HG02642 (cell line): ENCODE data around the gene SSBP1.
"Not testable (repeated sequence)": the region's sequence is repeated elsewhere in the genome, so short reads cannot be mapped to it uniquely, and the experiment has no call there.

Experiments
- ATAC-seq: cut with Tn5 transposase; IDR thresholded peaks from one replicate; pipeline ENCODE4 v1.9.1; 2021; ENCODE audit warnings: mild to moderate bottlenecking; ENCODE audit not compliant: unreplicated experiment, poor library complexity

The SSBP1 gene

GRCh38 chr7:141708351-141708750 lies 29.8 kb upstream of the SSBP1 start, which contains the start of gene WEE2:
Gene WEE2 (plus strand): TSS chr7:141708353. CDS start chr7:141708759, 406 bp downstream.
- no peak for ATAC-seq

- ATAC-seq, result no peak
Observed at GRCh38 chr7:141709318-141709717, 28.8 kb upstream of the SSBP1 start.

- no peak for ATAC-seq
Observed at GRCh38 chr7:141709749-141710148, 28.4 kb upstream of the SSBP1 start.

- no peak for ATAC-seq
Observed at GRCh38 chr7:141710301-141710700, 27.9 kb upstream of the SSBP1 start.

GRCh38 chr7:141712603-141713255 lies 25.4 kb upstream of the SSBP1 start:
- no peak for ATAC-seq

DNA sequence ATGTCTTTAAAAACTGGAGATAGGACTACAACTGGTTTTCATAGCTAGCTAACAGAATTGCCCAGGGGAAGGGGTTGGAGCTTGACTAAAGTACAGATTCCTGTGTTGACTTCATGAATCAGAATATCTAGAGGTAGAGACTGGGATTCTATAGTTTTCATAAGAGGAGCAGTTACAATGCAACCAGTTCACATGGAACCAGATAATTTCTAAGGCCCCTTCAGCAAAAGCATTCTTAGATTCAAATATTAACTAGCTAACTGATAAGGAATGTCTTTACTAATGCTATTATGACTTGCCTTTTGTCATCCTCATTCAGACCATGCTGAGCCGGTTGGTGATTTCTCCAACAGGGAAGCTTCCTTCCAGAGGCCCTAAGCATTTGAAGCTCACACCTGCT lies 24.3 kb upstream of the SSBP1 start:
- ATAC-seq, result no peak

GRCh38 chr7:141714571-141714970 lies 23.6 kb upstream of the SSBP1 start:
- ATAC-seq, result no peak

DNA sequence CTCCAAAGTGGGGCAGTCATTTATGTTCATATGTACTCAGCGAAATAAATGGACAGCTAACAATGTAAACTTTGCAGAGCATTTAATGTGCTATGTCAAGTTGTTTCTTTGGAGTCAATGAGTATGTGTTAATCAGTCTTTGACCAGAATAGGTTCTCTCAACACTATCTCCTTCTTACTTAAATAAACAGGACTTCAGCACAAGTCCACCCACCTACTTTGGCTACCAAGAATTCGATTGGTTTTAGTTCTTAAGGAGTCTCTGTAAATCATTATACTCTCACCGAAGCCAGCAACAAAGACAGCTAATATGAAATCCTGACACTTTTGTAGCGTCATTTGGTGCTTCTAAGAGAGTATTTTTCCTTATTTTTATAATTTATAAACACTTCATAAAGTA lies 23.1 kb upstream of the SSBP1 start:
- ATAC-seq, result no peak

DNA sequence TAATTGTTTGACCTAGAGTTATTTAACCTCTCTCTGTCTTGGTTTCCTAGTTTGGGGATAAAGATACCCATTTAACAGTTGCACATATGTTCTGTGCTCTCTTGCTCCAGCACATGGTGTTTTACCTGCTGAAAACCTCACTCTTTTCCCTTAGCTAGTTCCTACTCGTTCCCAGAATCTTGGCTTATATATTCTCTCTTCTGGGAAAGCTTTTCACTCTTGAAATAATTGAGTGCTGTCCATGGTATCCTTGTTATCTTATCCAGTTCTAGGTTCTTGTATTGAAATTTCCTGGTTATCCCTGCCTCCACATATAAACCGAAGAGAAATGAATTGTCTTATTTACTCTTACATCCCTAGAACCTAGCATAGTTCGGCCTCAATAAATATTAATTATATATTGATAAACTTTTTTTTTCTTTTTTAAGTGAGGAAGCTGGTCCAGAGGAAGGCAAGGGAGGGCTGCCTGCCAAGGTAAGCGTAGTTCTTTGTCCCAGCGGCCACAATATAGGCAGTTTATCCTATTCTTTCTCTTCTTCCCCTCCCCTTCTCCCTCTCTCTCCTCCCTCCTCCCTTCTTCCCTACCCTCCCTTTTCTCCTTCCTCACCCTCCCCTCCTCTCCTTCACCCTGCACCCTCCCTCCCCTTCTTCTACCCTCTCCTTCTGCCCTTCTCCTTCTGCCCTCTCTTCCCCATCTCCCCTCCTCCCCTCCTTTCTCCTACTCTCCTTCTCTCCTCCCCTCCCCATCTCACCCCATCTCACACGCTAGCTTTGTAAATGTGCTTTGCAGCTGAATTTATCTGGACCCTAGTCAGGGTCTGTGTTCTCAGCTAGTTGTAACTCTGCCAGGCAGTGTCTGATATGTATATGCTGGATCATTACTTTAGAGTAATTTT lies 22.1 kb upstream of the SSBP1 start:
- ATAC-seq, result no peak

DNA sequence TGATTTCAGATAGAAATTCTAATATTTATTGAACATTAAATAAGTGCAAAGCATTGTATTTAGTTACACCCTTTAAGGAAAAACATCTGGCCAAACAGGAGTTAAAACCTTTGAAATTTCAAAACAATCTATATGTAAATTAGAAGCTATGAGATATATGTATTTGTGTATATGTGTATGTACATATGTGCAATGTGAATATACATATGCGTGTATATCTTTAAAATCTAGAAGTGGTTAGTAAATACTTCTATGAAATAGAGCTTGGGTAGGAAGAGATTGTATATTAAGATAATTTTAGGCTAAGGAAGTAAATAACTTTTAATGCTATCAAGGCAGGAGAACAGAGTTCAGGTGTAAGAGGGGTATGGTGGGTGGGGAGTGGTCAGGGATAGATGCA lies 20.7 kb upstream of the SSBP1 start:
- no peak for ATAC-seq

- no peak for ATAC-seq
Observed at GRCh38 chr7:141722529-141722928, 15.6 kb upstream of the SSBP1 start.

DNA sequence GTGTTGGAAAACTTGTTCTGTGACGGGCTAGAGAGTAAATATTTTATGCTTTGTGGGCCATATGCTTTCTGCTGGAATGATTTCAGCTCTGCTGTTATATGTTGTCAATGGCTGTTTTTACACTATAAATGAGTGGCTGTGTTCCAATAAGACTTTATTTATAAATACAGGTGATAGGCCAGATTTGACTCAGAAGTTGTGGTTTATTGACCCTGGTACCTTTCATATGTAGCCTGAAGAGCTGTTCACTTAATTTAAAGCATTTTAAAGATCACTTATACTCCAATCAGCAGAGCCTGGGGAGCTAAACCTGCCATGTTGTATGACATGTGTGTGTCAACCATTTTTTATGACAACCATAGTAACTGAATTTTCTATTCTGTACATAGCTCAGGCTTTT lies 9.1 kb upstream of the SSBP1 start:
- ATAC-seq, result no peak

- ATAC-seq, result no peak
Observed at GRCh38 chr7:141731476-141732149, 6.5 kb upstream of the SSBP1 start.

DNA sequence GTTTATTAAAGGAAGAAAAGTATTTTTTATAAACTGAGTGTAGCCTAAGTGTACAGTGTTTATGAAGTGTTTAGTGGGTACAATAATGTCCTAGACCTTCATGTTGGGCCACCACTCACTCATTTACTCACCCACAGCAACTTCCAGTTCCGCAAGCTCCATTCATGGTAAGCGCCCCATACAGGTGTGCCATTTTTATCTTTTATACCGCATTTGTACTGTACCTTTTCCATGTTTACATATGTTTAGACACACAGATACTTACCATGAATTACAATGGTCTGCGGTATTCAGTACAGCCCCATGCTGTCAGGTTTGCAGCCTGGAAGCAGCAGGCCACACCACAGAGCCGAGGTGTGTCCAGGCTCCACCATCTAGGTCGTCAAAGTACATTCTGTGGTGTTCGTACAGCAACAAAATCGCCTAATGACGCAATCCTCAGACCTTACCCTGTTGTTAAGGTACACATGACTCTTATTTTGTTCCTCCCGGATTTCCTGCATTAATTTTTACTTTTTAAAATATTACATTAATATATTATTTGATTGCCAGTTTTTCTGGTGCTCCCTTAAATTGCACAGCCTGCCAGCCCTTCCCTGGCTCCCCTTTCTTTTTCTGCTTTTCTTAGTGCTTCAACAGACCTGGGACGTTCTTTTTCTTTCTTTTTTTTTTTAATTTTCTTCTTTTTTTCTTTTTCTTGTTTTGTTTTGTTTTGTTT lies 881 bp upstream of the SSBP1 start:
- no peak for ATAC-seq

DNA sequence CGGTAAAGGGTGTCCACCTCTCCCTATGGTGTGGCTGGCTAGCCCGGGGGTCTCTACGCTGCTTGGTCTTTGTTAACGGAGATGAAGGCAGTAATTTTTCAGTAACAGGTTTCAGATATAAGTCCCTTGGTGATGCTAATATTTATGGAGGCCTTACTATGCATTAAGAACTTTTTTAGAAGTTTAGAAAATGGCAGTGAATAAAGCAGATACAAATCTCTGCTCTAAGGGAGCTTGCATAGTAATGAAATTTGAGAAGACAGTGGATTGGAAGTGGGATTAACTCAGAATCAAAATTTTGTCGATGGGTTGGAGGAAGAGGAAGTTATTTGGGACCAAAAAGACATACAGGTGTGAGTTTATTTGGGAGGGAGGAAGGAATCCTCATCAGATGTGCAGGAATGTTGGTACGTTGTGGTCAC lies 445 bp downstream of the SSBP1 start:
- ATAC-seq, result no peak

GRCh38 chr7:141739250-141739649 lies 1.1 kb downstream of the SSBP1 start:
- ATAC-seq, result no peak

GRCh38 chr7:141742229-141742628 lies 4.1 kb downstream of the SSBP1 start:
- no peak for ATAC-seq

DNA sequence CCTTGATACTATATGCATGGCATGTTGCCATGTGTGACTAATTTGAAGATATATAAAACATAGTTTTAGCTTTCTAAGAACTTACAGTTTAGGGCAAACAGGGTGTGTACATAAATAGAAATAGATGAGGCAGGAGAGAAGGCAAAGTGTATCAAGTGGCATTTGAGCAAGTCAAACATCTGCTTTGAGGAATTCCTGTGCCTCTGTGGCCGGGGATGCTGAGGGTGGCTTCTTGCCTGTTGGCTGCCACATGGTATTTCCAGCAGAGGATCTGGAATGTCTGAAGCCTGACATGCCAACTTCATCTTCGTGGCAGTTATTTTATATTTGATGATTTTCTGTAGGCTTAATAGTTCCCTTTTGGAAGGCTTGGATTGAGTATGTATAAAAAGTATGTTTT lies 6.0 kb downstream of the SSBP1 start:
- ATAC-seq, result no peak

- no peak for ATAC-seq
Observed at GRCh38 chr7:141748396-141748795, 10.2 kb downstream of the SSBP1 start.

DNA sequence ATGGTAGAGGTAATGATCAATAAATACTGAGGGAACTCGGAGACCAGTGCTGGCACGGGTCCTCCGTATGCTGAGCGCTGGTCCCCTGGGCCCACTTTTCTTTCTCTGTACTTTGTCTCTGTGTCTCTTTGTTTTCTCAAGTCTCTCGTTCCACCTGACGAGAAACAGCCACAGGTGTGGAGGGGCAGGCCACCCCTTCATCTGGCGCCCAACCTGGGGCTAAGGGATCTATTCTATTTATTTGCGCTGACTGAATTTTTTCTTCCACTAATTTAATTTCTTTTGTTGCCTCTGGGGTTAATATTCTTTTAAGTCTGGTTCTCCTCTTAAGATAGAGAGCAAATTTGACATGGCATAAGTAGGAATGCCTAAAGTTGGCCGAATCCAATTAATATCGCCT lies 13.7 kb downstream of the SSBP1 start:
- ATAC-seq, result not testable (repeated sequence)
